ENCODE results near the gene LMF1.

Gene LMF1

GRCh38 chr16:1003391-1004347 lies 32.9 kb upstream of the LMF1 start:
- FAIRE-seq (peak; percentile 60), DNase-seq (ENCODE audit: extremely low spot score, insufficient read length, low read depth) (no peak)

- no peak for FAIRE-seq
- no peak for DNase-seq (ENCODE audit: extremely low spot score, insufficient read length, low read depth)
Observed at GRCh38 chr16:1002399-1003166, 31.8 kb upstream of the LMF1 start.

- FAIRE-seq (no peak), DNase-seq (ENCODE audit: extremely low spot score, insufficient read length, low read depth) (no peak)
Observed at GRCh38 chr16:1001096-1001495, 30.3 kb upstream of the LMF1 start.

- FAIRE-seq (no peak), DNase-seq (ENCODE audit: extremely low spot score, insufficient read length, low read depth) (no peak)
Observed at GRCh38 chr16:1000608-1001007, 29.8 kb upstream of the LMF1 start.

GRCh38 chr16:999677-1000076 lies 28.9 kb upstream of the LMF1 start:
- FAIRE-seq (no peak), DNase-seq (ENCODE audit: extremely low spot score, insufficient read length, low read depth) (no peak)

GRCh38 chr16:998615-999014 lies 27.8 kb upstream of the LMF1 start:
- DNase-seq (ENCODE audit: extremely low spot score, insufficient read length, low read depth) (no peak), FAIRE-seq (no peak)

- FAIRE-seq (no peak), DNase-seq (ENCODE audit: extremely low spot score, insufficient read length, low read depth) (no peak)
Observed at GRCh38 chr16:998211-998610, 27.4 kb upstream of the LMF1 start.

GRCh38 chr16:997440-998051 lies 26.8 kb upstream of the LMF1 start:
- DNase-seq (ENCODE audit: extremely low spot score, insufficient read length, low read depth), result no peak
- no peak for FAIRE-seq

- DNase-seq (ENCODE audit: extremely low spot score, insufficient read length, low read depth), result no peak
- FAIRE-seq, result no peak
Observed at GRCh38 chr16:996681-997080, 25.9 kb upstream of the LMF1 start.

GRCh38 chr16:995783-996182 lies 25.0 kb upstream of the LMF1 start:
- DNase-seq (ENCODE audit: extremely low spot score, insufficient read length, low read depth) (no peak), FAIRE-seq (no peak)

GRCh38 chr16:995087-995486 lies 24.3 kb upstream of the LMF1 start:
- DNase-seq (ENCODE audit: extremely low spot score, insufficient read length, low read depth) (no peak), FAIRE-seq (no peak)

GRCh38 chr16:993731-994130 lies 22.9 kb upstream of the LMF1 start:
- DNase-seq (ENCODE audit: extremely low spot score, insufficient read length, low read depth), result no peak
- no peak for FAIRE-seq

GRCh38 chr16:991773-992172 lies 21.0 kb upstream of the LMF1 start:
- DNase-seq (ENCODE audit: extremely low spot score, insufficient read length, low read depth) (no peak), FAIRE-seq (no peak)

GRCh38 chr16:991345-991744 lies 20.6 kb upstream of the LMF1 start:
- no peak for DNase-seq (ENCODE audit: extremely low spot score, insufficient read length, low read depth)
- FAIRE-seq, result no peak

- no peak for DNase-seq (ENCODE audit: extremely low spot score, insufficient read length, low read depth)
- no peak for FAIRE-seq
Observed at GRCh38 chr16:990516-991291, 19.9 kb upstream of the LMF1 start.

- no peak for DNase-seq (ENCODE audit: extremely low spot score, insufficient read length, low read depth)
- no peak for FAIRE-seq
Observed at GRCh38 chr16:989354-989814, 18.6 kb upstream of the LMF1 start.

GRCh38 chr16:988471-989353 lies 17.9 kb upstream of the LMF1 start:
- FAIRE-seq (no peak), DNase-seq (ENCODE audit: extremely low spot score, insufficient read length, low read depth) (no peak)

GRCh38 chr16:987906-988305 lies 17.1 kb upstream of the LMF1 start:
- FAIRE-seq, result no peak
- DNase-seq (ENCODE audit: extremely low spot score, insufficient read length, low read depth), result no peak

Data from GM18507 (cell line).